OCI-LY3 (cell line): ENCODE results near the gene SLC1A5.

Source experiments
- H2AFZ ChIP-seq: fragments of 200-600, 300-600 bp; shearing (Covaris generic); 2 replicates; pipeline ENCODE4 v1.6.0; 2014; ENCODE audit warnings: antibody characterized with exemption, low read depth, low read length
- H3K27ac ChIP-seq: fragments of 200-600, 300-600 bp; sonication (generic); 2 replicates; pipeline ENCODE4 v1.5.1; 2014; ENCODE audit warnings: mild to moderate bottlenecking, low read length, moderate library complexity, mixed read lengths
- H3K27me3 ChIP-seq: fragments of 200-600, 300-600 bp; sonication (generic); 2 replicates; pipeline ENCODE4 v1.6.1; 2014; ENCODE audit warnings: low read depth, low read length, mixed read lengths
- H3K36me3 ChIP-seq: fragments of 200-600, 300-600 bp; sonication (generic); replicated peaks from 2 replicates; pipeline ENCODE3; 2014; ENCODE audit warnings: low read depth, low read length, mixed read lengths
- H3K4me1 ChIP-seq: fragments of 300-600, 200-600 bp; sonication (generic); 2 replicates; pipeline ENCODE4 v1.6.1; 2014; ENCODE audit warnings: low read length, mixed read lengths
- H3K4me2 ChIP-seq: fragments of 200-600, 300-600 bp; sonication (generic); 2 replicates; pipeline ENCODE4 v1.6.1; 2014; ENCODE audit warnings: low read length, mixed read lengths
- H3K4me3 ChIP-seq: fragments of 300-600, 200-600 bp; sonication (generic); 2 replicates; pipeline ENCODE4 v1.5.1; 2014; ENCODE audit warnings: antibody characterized with exemption, mild to moderate bottlenecking, low read length, moderate library complexity
- H3K79me2 ChIP-seq: fragments of 300-600, 200-600 bp; shearing (Covaris generic); 2 replicates; pipeline ENCODE4 v1.6.1; 2014; ENCODE audit warnings: mild to moderate bottlenecking, low read length, mixed read lengths
- H3K9ac ChIP-seq: fragments of 300-600, 200-600 bp; shearing (Covaris generic); 2 replicates; pipeline ENCODE4 v1.6.0; 2014; ENCODE audit warnings: mild to moderate bottlenecking, low read length, moderate library complexity
- H3K9me3 ChIP-seq: fragments of 200-600, 300-600 bp; shearing (Covaris generic); 2 replicates; pipeline ENCODE4 v1.6.1; 2014; ENCODE audit warnings: low read length, mixed read lengths; ENCODE audit not compliant: insufficient read depth
- H4K20me1 ChIP-seq: fragments of 200-600, 300-600 bp; sonication (generic); 2 replicates; pipeline ENCODE4 v1.6.1; 2016; ENCODE audit warnings: low read length, mixed read lengths; ENCODE audit not compliant: insufficient read depth
- EZH2phosphoT487 ChIP-seq: fragments of 200-600 bp; shearing (Covaris generic); IDR thresholded peaks from 2 replicates; pipeline ENCODE4 v1.6.1; 2018; ENCODE audit warnings: antibody characterized with exemption, mixed run types, low read depth
- TF ChIP-seq, protein P1 (sequence below): fragments of 200-600, 300-600 bp; sonication (generic); IDR thresholded peaks from 2 replicates; pipeline ENCODE4 v1.5.1; 2014; ENCODE audit warnings: antibody characterized with exemption, low read length, low read depth

Gene SLC1A5

DNA sequence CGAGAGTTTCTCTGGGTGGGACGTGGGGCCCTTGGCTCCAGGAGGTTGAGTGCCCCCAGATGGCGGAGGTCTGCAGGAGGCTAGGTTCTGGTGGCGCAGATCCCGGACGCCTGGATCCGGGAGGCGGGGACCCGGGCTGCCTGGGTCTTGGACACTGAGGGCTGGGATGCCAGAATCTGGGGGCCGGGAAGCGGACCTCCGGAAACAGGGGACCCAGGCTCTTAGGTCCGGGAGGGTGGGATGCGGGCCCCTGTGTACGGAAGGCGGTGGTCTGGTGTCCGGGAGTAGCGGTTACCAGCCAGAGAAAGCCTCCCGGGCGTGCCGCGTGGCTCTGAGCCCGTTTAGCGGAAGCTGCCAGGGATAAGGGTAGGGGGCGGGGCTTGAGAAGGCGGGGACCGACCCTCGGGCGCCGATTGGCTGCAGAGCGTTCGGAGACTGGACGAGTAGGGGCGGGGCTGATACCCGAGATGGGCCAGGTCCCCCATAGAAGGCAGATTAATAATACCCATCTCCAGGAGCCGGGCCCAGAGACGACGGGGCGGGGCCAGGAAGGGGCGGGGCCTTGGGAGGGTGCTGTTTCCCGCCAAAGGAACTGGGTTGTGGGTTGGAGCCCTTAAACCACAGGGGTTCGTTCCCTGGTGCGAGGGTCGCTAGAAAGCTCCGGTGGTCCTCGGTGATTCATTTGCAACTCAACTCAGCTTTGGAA lies at the start of gene SLC1A5:
Gene SLC1A5, minus strand, starts transcription at position 333 of the 706 bp plus-strand sequence. CDS start 629 bp downstream, outside the sequence.
- Histone ChIP-seq H3K79me2 (peaks cover 50% of the 10 kb centered on the region), H3K9me3 (no peaks in the 10 kb centered on the region), H3K27me3 (peaks cover 9% of the 10 kb centered on the region; the same call in 1 of the 2 replicates), H3K4me3 (peak within 1 kb of the TSS; percentile 89), H4K20me1 (peaks cover 31% of the 10 kb centered on the region), H2AFZ (peak within 1 kb of the TSS; percentile 93), H3K4me2 (peak within 1 kb of the TSS; percentile 82), H3K4me1 (peaks cover 27% of the 10 kb centered on the region), H3K9ac (peak within 1 kb of the TSS; percentile 99), H3K36me3 (peaks cover 36% of the 10 kb centered on the region), H3K27ac (peak within 1 kb of the TSS; percentile 88)
- TF ChIP-seq EZH2phosphoT487, result no peak
- TF ChIP-seq, protein P1, sequence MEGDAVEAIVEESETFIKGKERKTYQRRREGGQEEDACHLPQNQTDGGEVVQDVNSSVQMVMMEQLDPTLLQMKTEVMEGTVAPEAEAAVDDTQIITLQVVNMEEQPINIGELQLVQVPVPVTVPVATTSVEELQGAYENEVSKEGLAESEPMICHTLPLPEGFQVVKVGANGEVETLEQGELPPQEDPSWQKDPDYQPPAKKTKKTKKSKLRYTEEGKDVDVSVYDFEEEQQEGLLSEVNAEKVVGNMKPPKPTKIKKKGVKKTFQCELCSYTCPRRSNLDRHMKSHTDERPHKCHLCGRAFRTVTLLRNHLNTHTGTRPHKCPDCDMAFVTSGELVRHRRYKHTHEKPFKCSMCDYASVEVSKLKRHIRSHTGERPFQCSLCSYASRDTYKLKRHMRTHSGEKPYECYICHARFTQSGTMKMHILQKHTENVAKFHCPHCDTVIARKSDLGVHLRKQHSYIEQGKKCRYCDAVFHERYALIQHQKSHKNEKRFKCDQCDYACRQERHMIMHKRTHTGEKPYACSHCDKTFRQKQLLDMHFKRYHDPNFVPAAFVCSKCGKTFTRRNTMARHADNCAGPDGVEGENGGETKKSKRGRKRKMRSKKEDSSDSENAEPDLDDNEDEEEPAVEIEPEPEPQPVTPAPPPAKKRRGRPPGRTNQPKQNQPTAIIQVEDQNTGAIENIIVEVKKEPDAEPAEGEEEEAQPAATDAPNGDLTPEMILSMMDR, result no peak; the same call in 1 of the 2 replicates

DNA sequence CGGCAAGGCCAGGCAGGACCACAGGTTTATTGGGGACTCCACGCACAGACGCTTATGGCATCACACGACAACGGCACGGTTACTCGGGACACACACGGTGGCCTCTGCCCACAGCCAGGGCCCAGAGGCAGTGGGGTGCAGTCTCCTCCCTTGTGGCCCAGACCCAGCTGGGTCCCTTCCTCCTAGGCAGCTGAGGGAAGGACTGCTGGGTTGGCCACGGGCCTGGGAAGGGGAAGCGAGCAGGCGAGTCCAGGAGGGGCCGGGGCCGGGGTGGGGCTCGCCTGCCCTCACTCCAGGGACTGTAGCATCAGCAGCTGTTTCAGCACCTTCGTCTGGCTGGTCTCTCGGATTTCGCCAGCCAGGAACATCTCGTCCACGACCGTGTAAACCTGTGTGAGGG lies 49.8 kb upstream of the SLC1A5 start:
- Histone ChIP-seq H3K4me3 (no peak overlapping the region), H3K9me3 (no peaks in the 10 kb centered on the region), H4K20me1 (peaks cover 3% of the 10 kb centered on the region; the same call in 1 of the 2 replicates), H2AFZ (no peak overlapping the region), H3K27me3 (no peaks in the 10 kb centered on the region), H3K36me3 (peaks cover 15% of the 10 kb centered on the region), H3K4me1 (no peaks in the 10 kb centered on the region), H3K9ac (no peak overlapping the region), H3K4me2 (no peak overlapping the region), H3K27ac (no peak overlapping the region), H3K79me2 (no peaks in the 10 kb centered on the region)
- TF ChIP-seq, protein P1, result no peak
- TF ChIP-seq EZH2phosphoT487, result no peak

DNA sequence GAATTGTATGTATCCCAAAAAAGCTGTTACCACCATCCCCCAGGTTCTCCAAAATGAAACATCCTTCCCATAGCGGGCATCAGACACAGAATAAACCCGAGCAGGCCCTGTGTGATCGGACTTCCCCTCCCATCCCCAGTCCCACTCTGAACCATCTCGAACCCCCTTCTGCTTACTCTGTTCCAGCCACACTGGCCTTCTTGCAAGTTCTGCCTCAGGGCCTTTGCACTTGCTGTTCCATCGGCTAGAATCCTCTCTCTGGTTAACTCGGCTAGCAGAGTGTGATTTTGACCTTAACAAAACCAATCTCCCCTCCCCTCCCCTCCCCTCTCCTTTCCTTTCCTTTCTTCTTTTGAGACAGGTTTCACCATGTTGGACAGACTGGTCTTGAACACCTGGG lies 46.6 kb upstream of the SLC1A5 start:
- H3K9me3 ChIP-seq, result no peaks in the 10 kb centered on the region
- no peaks in the 10 kb centered on the region for H3K79me2 ChIP-seq
- H3K27ac ChIP-seq, result no peak overlapping the region
- no peaks in the 10 kb centered on the region; the same call in 1 of the 2 replicates for H4K20me1 ChIP-seq
- no peak for TF ChIP-seq EZH2phosphoT487
- TF ChIP-seq, protein P1, result no peak
- no peak overlapping the region for H2AFZ ChIP-seq
- no peaks in the 10 kb centered on the region for H3K27me3 ChIP-seq
- no peak overlapping the region for H3K9ac ChIP-seq
- peaks cover 13% of the 10 kb centered on the region for H3K36me3 ChIP-seq
- H3K4me2 ChIP-seq, result no peak overlapping the region
- H3K4me1 ChIP-seq, result no peaks in the 10 kb centered on the region
- H3K4me3 ChIP-seq, result no peak overlapping the region

DNA sequence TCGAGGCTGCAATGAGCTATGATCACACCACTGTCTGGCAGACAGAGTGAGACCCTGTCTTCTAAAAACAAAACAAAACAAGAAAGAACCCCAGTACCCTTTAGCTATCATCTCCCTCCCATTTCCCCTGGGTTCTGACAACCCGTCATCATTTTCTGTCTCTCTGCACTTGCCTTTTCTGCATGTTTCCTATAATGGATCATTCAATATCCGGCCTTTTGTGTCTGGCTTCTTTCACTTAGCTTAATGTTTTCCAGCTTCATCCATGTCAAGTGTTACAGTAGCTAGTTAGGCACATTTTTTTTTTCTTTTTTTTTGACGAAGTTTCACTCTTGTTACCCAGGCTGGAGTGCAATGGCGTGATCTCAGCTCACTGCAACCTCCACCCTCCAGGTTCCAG lies 45.7 kb upstream of the SLC1A5 start:
- no peaks in the 10 kb centered on the region for H3K4me1 ChIP-seq
- TF ChIP-seq, protein P1, result no peak
- TF ChIP-seq EZH2phosphoT487, result no peak
- H3K9ac ChIP-seq, result no peak overlapping the region
- no peak overlapping the region for H2AFZ ChIP-seq
- H4K20me1 ChIP-seq, result no peaks in the 10 kb centered on the region
- peaks cover 6% of the 10 kb centered on the region for H3K36me3 ChIP-seq
- H3K79me2 ChIP-seq, result no peaks in the 10 kb centered on the region
- H3K9me3 ChIP-seq, result no peaks in the 10 kb centered on the region
- no peak overlapping the region for H3K4me2 ChIP-seq
- H3K4me3 ChIP-seq, result no peak overlapping the region
- H3K27ac ChIP-seq, result no peak overlapping the region
- H3K27me3 ChIP-seq, result no peaks in the 10 kb centered on the region
